Mesodermal cell (in vitro differentiated cells): ENCODE data around the gene ZNF300.
"Not testable (repeated sequence)": the region's sequence is repeated elsewhere in the genome, so short reads cannot be mapped to it uniquely, and the experiment has no call there.

Source experiments
- H3K27ac ChIP-seq: 2 replicates; pipeline ENCODE4 v1.7.0; 2013; ENCODE audit warnings: mild to moderate bottlenecking, low read depth, low read length, moderate library complexity; ENCODE audit not compliant: severe bottlenecking
- H3K36me3 ChIP-seq: 2 replicates; pipeline ENCODE4 v1.7.1; 2013; ENCODE audit warnings: mild to moderate bottlenecking, low read length, moderate library complexity; ENCODE audit not compliant: control insufficient read depth, insufficient read depth
- H3K4me1 ChIP-seq: one replicate; pipeline ENCODE4 v1.7.1; 2013; ENCODE audit warnings: mild to moderate bottlenecking, low read length; ENCODE audit not compliant: insufficient read depth, control insufficient read depth, poor library complexity, severe bottlenecking
- H3K4me3 ChIP-seq: 2 replicates; pipeline ENCODE4 v1.7.0; 2013; ENCODE audit warnings: low read length, control low read depth, mild to moderate bottlenecking; ENCODE audit not compliant: insufficient read depth, poor library complexity, severe bottlenecking; ENCODE audit errors: extremely low read depth
- H3K9me3 ChIP-seq: 2 replicates; pipeline ENCODE4 v1.7.1; 2013; ENCODE audit warnings: mild to moderate bottlenecking, low read length, moderate library complexity; ENCODE audit not compliant: control insufficient read depth
- WGBS, 2 experiments: methylation state at CpG; one replicate each; pipeline ENCODE4 v1.1.5; 2013; ENCODE audit warnings: missing lambda C conversion rate in 2 of 2; ENCODE audit not compliant: insufficient coverage in 2 of 2; 5-methylcytosine and 5-hydroxymethylcytosine counted together

Gene ZNF300

DNA sequence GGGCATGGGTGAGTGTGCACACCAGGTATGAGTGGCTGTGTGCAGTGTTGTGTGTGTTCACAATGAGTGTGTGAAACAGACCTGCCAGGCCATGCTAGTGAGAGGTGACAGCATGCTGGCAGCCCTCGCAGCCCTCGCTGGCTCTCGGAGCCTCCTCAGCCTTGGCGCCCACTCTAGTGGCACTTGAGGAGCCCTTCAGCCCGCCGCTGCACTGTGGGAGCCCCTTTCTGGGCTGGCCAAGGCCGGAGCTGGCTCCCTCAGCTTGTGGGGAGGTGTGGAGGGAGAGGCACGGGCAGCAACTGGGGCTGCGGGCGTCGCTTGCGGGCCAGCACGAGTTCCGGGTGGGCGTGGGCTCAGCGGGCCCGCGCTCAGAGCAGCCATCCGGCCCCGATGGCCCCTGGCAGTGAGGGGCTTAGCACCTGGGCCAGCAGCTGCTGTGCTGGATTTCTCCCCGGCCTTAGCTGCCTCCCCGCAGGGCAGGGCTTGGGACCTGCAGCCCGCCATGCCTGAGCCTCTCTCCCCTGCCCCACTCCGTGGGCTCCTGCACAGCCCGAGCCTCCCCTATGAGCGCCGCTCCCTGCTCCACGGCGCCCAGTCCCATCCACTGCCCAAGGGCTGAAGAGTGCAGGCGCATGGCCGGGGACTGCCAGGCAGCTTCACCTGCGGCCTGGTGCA lies 59.5 kb downstream of the ZNF300 start:
- H3K4me3 ChIP-seq, H3K4me1 ChIP-seq, H3K36me3 ChIP-seq, H3K9me3 ChIP-seq, H3K27ac ChIP-seq: not testable (repeated sequence)
- WGBS, 2 experiments: 93 to 95% methylated on average over 28 to 31 of the region's 32 CpGs
